ENCODE results near the gene RELN. TPM values are rescaled to one million over a fixed set of nuclear protein-coding genes. Genes with fewer than 3 reads are reported as not detected.

Gene RELN
- total and polyA plus RNA-seq, 9 donors = 0.68 to 8.7 (median 2.7) TPM

DNA sequence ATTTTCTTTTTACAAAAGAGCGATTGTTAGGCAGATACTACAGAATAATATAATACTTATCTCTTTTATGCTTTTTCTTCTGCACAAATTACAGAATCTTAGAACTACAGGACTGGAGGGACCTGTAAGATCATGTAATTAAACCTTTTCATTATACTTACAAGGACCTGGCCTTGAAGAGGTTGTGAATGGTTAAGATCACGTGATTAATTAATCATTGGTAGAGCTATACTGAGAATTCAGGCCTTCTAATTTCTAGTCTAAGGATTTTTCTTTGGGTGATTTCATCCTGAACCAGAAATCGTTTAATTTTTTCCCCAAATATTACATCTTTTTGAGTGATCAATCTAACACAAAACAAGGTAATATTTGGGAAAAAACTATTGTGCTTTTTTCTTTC, 379.7 kb downstream of the RELN start:
- Histone ChIP-seq H3K27me3 (no peaks in the 10 kb centered on the region), H3K4me1 (ENCODE audit: insufficient read depth) (no peaks in the 10 kb centered on the region), H3K36me3 (no peaks in the 10 kb centered on the region), H3K4me3 (no peak overlapping the region), H3K27ac (no peak overlapping the region), H3K9me3 (no peaks in the 10 kb centered on the region)
- intact Hi-C loops (cut with DNase I) = no loop called here
- WGBS, 3 donors = 70 to 81% (median 76%) methylated on average over 3 of the region's 3 CpGs
- DNase-seq = no peak
- TF ChIP-seq POLR2A (IDR thresholded peaks at IDR 0.05) (no peak), EP300 (IDR thresholded peaks at IDR 0.05) (no peak)
- TF ChIP-seq, protein P1, sequence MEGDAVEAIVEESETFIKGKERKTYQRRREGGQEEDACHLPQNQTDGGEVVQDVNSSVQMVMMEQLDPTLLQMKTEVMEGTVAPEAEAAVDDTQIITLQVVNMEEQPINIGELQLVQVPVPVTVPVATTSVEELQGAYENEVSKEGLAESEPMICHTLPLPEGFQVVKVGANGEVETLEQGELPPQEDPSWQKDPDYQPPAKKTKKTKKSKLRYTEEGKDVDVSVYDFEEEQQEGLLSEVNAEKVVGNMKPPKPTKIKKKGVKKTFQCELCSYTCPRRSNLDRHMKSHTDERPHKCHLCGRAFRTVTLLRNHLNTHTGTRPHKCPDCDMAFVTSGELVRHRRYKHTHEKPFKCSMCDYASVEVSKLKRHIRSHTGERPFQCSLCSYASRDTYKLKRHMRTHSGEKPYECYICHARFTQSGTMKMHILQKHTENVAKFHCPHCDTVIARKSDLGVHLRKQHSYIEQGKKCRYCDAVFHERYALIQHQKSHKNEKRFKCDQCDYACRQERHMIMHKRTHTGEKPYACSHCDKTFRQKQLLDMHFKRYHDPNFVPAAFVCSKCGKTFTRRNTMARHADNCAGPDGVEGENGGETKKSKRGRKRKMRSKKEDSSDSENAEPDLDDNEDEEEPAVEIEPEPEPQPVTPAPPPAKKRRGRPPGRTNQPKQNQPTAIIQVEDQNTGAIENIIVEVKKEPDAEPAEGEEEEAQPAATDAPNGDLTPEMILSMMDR (IDR thresholded peaks at IDR 0.05) = no peak

GRCh38 chr7:103605640-103606039, 383.8 kb downstream of the RELN start:
- Histone ChIP-seq H3K4me3 (no peak overlapping the region), H3K9me3 (no peaks in the 10 kb centered on the region), H3K36me3 (no peaks in the 10 kb centered on the region), H3K27me3 (no peaks in the 10 kb centered on the region), H3K27ac (no peak overlapping the region), H3K4me1 (ENCODE audit: insufficient read depth) (no peaks in the 10 kb centered on the region)
- no peak for DNase-seq
- intact Hi-C loops (cut with DNase I) = no loop called here
- 43 to 61% (median 48%) methylated on average over 3 of the region's 3 CpGs for WGBS, 3 donors
- TF ChIP-seq, protein P1 (IDR thresholded peaks at IDR 0.05) = no peak
- TF ChIP-seq EP300 (IDR thresholded peaks at IDR 0.05) (no peak), POLR2A (IDR thresholded peaks at IDR 0.05) (no peak)

GRCh38 chr7:103598326-103598905, 391.0 kb downstream of the RELN start:
- Histone ChIP-seq H3K36me3 (no peaks in the 10 kb centered on the region), H3K9me3 (no peaks in the 10 kb centered on the region), H3K4me1 (ENCODE audit: insufficient read depth) (no peaks in the 10 kb centered on the region), H3K27ac (no peak overlapping the region), H3K27me3 (no peaks in the 10 kb centered on the region), H3K4me3 (no peak overlapping the region)
- 69 to 76% (median 74%) methylated on average over 2 of the region's 2 CpGs for WGBS, 3 donors
- TF ChIP-seq POLR2A (IDR thresholded peaks at IDR 0.05) (no peak), EP300 (IDR thresholded peaks at IDR 0.05) (no peak)
- TF ChIP-seq, protein P1 (IDR thresholded peaks at IDR 0.05) = no peak
- intact Hi-C loops (cut with DNase I) = no loop called here
- no peak for DNase-seq

DNA sequence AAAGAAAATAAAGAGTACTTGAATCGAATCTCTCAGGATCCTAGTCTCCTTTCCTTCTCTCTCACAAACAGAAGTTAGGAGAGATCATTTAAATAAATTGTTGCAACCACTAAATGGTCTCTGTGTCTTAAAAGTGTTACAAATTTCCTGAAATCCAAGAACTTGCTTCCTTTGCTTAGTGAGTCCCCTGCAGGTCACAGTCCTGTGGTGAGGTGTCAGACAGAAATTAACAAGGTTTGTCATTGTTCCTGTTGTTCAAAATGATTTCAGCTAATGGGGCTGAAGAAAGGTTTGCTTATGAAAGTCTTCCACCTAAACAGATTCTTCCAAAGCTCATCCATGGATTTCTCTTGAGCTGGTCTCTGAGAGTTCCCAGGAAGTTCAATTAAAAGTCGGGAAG, 391.9 kb downstream of the RELN start:
- intact Hi-C loops (cut with DNase I) = no loop called here
- Histone ChIP-seq H3K27me3 (no peaks in the 10 kb centered on the region), H3K9me3 (no peaks in the 10 kb centered on the region), H3K27ac (no peak overlapping the region), H3K36me3 (no peaks in the 10 kb centered on the region), H3K4me1 (ENCODE audit: insufficient read depth) (no peaks in the 10 kb centered on the region), H3K4me3 (no peak overlapping the region)
- 70 to 82% (median 77%) methylated on average over 2 of the region's 2 CpGs for WGBS, 3 donors
- no peak for DNase-seq
- TF ChIP-seq POLR2A (IDR thresholded peaks at IDR 0.05) (no peak), EP300 (IDR thresholded peaks at IDR 0.05) (no peak)
- TF ChIP-seq, protein P1 (IDR thresholded peaks at IDR 0.05) = no peak
